Stimulated activated CD4-positive, alpha-beta T cell treated with anti-CD3 and anti-CD28 coated beads, Interleukin-15, amount 100 ng/mL, for 24 hours (primary cell): ENCODE measurements around the gene ROCK1.
"Not testable (repeated sequence)": the region's sequence is repeated elsewhere in the genome, so short reads cannot be mapped to it uniquely, and the experiment has no call there.

ENCODE experiments used
- DNase-seq: peaks from one replicate; pipeline ENCODE4 v3.0.0-alpha.2; 2020

ROCK1 gene

DNA sequence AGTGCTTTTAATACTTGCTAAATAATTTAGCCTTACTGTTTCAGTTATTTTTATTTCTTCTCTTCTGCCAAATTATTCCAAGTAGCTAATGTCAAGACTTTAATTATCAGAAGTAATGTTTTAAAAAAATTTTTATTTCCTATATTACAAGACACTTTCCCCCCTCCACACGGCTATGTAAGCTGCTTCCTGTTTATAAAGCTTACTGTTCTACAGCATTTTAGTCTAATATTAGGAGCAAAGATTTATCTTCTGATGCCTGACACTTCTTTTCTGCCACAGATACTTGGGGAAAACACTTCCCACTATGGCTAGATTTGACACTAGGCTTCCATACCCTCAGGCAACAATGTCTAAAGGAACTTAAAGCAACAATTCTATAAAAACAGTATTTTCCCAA lies 62.3 kb downstream of the ROCK1 start:
- no peak for DNase-seq

DNA sequence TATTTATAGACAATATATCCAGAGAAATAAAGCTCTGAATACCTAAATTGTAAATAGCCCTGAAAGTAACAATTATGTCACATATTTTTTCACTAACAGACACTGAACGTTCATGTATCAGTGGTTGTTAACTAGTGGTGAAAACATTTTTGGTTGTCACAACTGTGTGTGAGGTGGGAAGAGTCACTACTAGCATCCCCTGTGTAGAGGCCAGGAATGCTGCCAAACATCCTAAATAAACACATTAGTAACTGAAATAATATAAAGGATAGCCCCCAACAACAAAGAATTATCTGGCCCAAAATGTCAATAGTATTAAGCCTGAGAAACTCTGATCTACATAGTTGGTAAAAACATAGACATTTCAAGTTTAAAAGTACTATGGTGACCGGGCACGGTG lies 64.5 kb downstream of the ROCK1 start:
- no peak for DNase-seq

DNA sequence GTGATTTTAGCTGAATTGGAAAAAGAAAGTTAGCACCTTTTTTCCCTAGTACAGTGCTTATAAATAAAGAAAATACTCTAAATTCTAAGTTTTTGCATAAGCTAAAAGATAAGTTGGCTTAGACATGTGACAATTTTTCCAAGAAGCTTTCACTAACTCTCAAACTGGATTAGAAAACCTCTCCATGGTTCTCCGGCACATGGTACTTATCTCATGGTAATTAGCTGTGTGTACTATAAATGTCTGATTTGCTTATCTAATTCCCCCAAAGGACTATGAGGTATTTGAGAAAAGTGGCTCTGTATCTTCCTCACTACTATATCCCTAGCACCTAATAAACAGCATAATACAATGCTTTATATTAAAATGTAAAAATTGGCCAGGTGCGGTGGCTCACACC lies 71.1 kb downstream of the ROCK1 start:
- DNase-seq: no peak

DNA sequence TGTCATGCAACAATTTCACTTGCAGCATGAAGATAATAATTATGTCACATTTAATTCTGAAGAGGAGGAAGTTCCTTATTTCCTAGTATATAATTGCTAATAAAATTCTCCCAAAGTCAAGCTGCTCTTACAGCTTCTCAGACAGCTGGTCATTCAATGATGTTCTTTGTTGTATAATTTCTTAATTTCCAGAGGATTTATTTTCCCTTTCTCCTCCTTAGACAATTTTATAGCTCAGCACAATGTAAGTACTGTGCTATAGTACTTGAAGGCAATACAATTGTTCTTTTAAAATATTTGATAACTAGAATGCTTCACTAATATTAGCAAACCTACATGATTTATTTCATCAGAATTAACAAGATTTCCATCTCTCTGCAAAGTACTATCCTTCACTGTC lies 73.4 kb downstream of the ROCK1 start:
- DNase-seq: no peak

DNA sequence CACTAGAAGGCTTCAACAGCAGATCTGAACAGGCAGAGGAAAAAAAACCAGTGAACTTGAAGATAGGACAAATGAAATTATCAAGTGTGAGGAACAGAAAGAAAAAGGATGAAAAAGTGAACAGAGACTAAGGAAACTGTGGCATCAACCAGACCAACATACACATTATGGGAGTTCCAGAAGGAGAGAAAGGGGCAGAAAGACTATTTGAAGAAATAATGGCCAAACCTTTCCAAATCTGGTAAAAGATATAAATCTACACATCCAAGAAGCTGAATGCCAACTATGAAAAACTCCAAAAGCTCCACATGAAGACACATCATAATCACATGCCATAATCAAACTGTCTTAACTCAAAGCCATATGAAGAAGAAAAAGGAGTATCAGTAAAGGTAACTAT lies 79.8 kb downstream of the ROCK1 start:
- no peak for DNase-seq

DNA sequence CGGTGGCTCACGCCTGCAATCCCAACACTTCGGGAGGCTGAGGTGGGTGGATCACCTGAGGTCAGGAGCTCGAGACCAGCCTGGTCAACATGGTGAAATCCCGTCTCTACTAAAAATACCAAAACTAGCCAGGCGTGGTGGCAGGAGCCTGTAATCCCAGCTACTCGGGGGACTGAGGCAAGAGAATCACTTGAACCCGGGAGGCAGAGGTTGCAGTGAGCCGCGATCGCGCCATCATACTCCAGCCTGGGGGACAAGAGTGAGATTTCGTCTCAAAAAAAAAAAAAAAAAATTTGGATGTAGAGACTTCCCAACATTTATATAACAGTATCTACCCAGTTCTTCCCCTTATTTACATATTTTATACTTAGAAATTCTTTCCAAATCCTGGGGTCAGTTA lies 93.4 kb downstream of the ROCK1 start:
- DNase-seq: not testable (repeated sequence)

- DNase-seq: no peak
Observed at GRCh38 chr18:21012308-21012707, 99.3 kb downstream of the ROCK1 start.

- no peak for DNase-seq
Observed at GRCh38 chr18:21004726-21005125, 106.9 kb downstream of the ROCK1 start.

- no peak for DNase-seq
Observed at GRCh38 chr18:21000667-21001066, 110.9 kb downstream of the ROCK1 start.

GRCh38 chr18:20997371-20997770 lies 114.2 kb downstream of the ROCK1 start:
- no peak for DNase-seq

GRCh38 chr18:20996418-20996817 lies 115.2 kb downstream of the ROCK1 start:
- DNase-seq: no peak

- DNase-seq: no peak
Observed at GRCh38 chr18:20988726-20989125, 122.9 kb downstream of the ROCK1 start.

DNA sequence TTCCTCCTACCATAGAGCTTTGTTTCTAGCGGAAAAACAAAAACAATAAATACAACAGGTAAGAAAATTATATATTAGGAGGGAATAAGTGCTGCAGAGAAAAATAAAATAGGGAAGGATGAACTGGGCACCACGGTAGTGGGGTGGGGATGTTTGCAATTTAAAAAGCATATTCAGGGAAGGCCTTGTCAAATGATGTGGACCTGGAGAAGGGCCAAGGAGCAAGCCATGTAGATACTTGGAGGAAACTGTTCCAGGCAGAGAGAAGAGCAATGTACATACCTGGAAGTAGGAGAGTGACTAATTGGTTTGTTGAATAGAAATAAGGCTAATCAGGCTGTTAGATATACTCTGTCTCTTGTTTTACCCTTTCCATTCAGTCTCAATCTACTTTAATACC lies 136.5 kb downstream of the ROCK1 start:
- no peak for DNase-seq

GRCh38 chr18:20971886-20972267 lies 139.7 kb downstream of the ROCK1 start:
- DNase-seq: no peak

DNA sequence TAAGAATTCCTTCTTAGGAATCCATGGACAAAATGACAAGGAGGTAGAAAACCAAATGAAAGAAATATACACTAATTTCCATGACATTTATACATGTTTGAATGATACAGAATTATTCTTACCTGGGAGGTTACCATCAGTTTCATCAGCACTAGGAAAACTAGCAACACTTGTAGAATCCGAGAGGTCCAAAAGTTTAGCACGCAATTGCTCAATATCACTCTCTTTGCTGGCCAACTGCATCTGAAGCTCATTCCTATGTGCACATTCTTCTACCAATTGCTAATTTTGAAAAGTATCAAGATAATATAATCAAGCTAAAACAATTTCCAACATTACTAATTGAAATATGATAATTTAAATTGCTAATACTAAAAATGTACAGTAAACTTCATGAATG lies 144.8 kb downstream of the ROCK1 start:
- DNase-seq: no peak

DNA sequence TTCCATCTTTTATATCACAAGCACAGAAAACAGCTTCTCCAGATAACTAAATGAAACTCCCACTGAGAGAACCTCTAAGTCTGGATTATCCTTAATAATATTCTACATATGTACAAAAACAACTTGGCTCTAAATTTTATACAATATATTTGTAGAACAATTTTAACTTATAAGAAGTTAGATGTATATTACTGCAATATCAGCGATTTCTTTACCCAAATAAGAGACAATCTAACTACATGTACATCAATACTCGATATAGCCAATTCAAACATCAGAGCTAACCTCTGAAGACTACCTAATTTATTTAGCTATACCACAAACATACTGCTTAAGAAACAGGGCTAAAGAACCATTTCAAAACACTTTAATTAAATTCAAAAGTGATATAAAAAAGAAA lies 148.6 kb downstream of the ROCK1 start:
- DNase-seq: no peak

GRCh38 chr18:20960735-20961134 lies 150.9 kb downstream of the ROCK1 start:
- no peak for DNase-seq

DNA sequence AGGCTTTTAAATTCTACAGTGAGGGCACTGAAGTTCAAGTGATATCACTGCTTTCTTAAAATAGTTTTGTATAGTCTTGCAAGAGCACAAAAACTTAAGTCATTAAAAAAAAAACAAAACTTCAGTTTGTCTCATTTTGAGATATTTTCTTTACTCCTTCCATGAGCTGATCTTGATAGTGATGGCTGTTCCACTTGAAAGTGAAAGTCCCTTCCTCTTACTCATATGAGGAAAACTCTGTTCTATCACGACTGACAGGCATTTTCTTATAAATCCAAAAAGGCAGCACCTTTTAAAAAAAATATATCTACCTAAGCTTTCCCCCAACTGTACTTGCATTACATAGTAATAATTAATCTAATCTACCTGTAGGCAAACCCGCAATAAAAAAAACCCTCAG lies 160.8 kb downstream of the ROCK1 start:
- not testable (repeated sequence) for DNase-seq
